HEK293T (cell line): ENCODE measurements around the gene ANKZF1.
A peak's percentile ranks its signal among the peaks of the same experiment; 100 is the strongest.

Experiments
- ARNT ChIP-seq: fragments of 450-650 bp; IDR thresholded peaks from 2 replicates; pipeline ENCODE4 v1.6.1; 2017; ENCODE audit warnings: mild to moderate bottlenecking
- BHLHE40 ChIP-seq: fragments of 450-650 bp; IDR thresholded peaks from 2 replicates; pipeline ENCODE4 v1.6.1; 2016; ENCODE audit warnings: mild to moderate bottlenecking, moderate library complexity, borderline replicate concordance
- ELF4 ChIP-seq: fragments of 450-650 bp; IDR thresholded peaks from 2 replicates; pipeline ENCODE4 v1.6.1; 2017; ENCODE audit warnings: antibody characterized with exemption
- FOXA1 ChIP-seq: fragments of 450-650 bp; IDR thresholded peaks from 2 replicates; pipeline ENCODE4 v1.6.1; 2016; ENCODE audit warnings: mild to moderate bottlenecking
- FOXK2 ChIP-seq: fragments of 450-650 bp; IDR thresholded peaks from 2 replicates; pipeline ENCODE4 v1.6.1; 2016; ENCODE audit warnings: mild to moderate bottlenecking
- FOXM1 ChIP-seq: fragments of 450-650 bp; IDR thresholded peaks from 2 replicates; pipeline ENCODE4 v1.6.1; 2017; ENCODE audit warnings: mild to moderate bottlenecking, borderline replicate concordance
- L3MBTL2 ChIP-seq: fragments of 450-650 bp; conservative IDR thresholded peaks from 2 replicates; pipeline ENCODE4 v1.6.1; 2016; ENCODE audit warnings: mild to moderate bottlenecking
- LEF1 ChIP-seq: fragments of 450-650 bp; IDR thresholded peaks from 2 replicates; pipeline ENCODE4 v1.6.1; 2017; ENCODE audit warnings: mild to moderate bottlenecking, borderline replicate concordance
- NFRKB ChIP-seq: fragments of 450-650 bp; IDR thresholded peaks from 2 replicates; pipeline ENCODE4 v1.6.1; 2016; ENCODE audit warnings: mild to moderate bottlenecking, moderate library complexity
- PKNOX1 ChIP-seq: fragments of 450-650 bp; IDR thresholded peaks from 2 replicates; pipeline ENCODE4 v1.6.1; 2016
- SP1 ChIP-seq: fragments of 450-650 bp; IDR thresholded peaks from 2 replicates; pipeline ENCODE4 v1.6.1; 2017
- SUZ12 ChIP-seq: fragments of 450-650 bp; IDR thresholded peaks from 2 replicates; pipeline ENCODE4 v1.6.1; 2016; ENCODE audit warnings: mild to moderate bottlenecking
- TARDBP ChIP-seq: fragments of 450-650 bp; IDR thresholded peaks from 2 replicates; pipeline ENCODE4 v1.6.1; 2016
- ZNF384 ChIP-seq: fragments of 450-650 bp; IDR thresholded peaks from 2 replicates; pipeline ENCODE4 v1.6.1; 2016

- TF ChIP-seq SUZ12 (no peak), L3MBTL2 (no peak), LEF1 (no peak), PKNOX1 (no peak; the same call in 1 of the 2 replicates), ZNF384 (no peak), SP1 (no peak), BHLHE40 (no peak), ELF4 (no peak), ARNT (no peak), FOXA1 (no peak), FOXK2 (no peak), NFRKB (no peak), TARDBP (no peak), FOXM1 (peak; percentile 13; the same call in 1 of the 2 replicates)
Observed at GRCh38 chr2:219279151-219279915, 49.7 kb downstream of the ANKZF1 start, which contains the start of gene DNAJB2.
